Right lobe of liver (tissue), 6 donors: ENCODE measurements around the gene GJC1. TPM values are rescaled to one million over a fixed set of nuclear protein-coding genes. Genes with fewer than 3 reads are reported as not detected.
A peak's percentile ranks its signal among the peaks of the same experiment; 100 is the strongest.

ENCODE experiments used
- ATAC-seq, 4 donors: fragments of 200-7000 bp; cut with Tn5 transposase; one replicate each; pipeline ENCODE4 v1.9.1; 2020; ENCODE audit warnings: mild to moderate bottlenecking in 4 of 4, moderate library complexity in 4 of 4
- DNase-seq, 3 donors: peaks; one replicate each; pipeline ENCODE4 v3.0.0-alpha.2; 2020
- H3K27ac ChIP-seq, 3 donors: fragments of 200-600 bp; one replicate each; pipeline ENCODE4 v1.8.0; 2022
- H3K27me3 ChIP-seq, 2 donors: fragments of 200-600 bp; one replicate each; pipeline ENCODE4 v1.8.0; 2022
- H3K36me3 ChIP-seq, 4 donors: fragments of 200-600 bp; sonication (generic) in 1 of 4; one replicate each; pipeline versions ENCODE4 v1.5.1 to v1.8.0; 2017 to 2022; ENCODE audit warnings: control low read depth in 1 of 4
- H3K4me1 ChIP-seq, 4 donors: fragments of 200-600 bp; sonication (generic) in 1 of 4; one replicate each; pipeline versions ENCODE4 v1.5.1 to v1.8.0; 2017 to 2022; ENCODE audit warnings: control low read depth in 1 of 4
- H3K4me3 ChIP-seq, 3 donors: fragments of 200-600 bp; one replicate each; pipeline ENCODE4 v1.8.0; 2022
- H3K9me3 ChIP-seq, 4 donors: fragments of 200-600 bp; sonication (generic) in 1 of 4; one replicate each; pipeline versions ENCODE4 v1.5.1 to v1.8.0; 2017 to 2022; ENCODE audit warnings: control low read depth in 1 of 4
- CTCF ChIP-seq, 4 donors: fragments of 200-600 bp in 3 of 4; fragments of 450-650 bp in 1 of 4; IDR thresholded peaks; one replicate each; pipeline versions ENCODE4 v1.5.1 to v1.8.0; 2016 to 2022; ENCODE audit warnings: antibody characterized with exemption in 4 of 4, mild to moderate bottlenecking in 2 of 4
- POLR2A ChIP-seq: fragments of 450-650 bp; IDR thresholded peaks from one replicate; pipeline ENCODE4 v1.6.1; 2017; ENCODE audit warnings: antibody characterized with exemption, mild to moderate bottlenecking
- WGBS: methylation state at CpG from one replicate; pipeline ENCODE4 v1.1.6; 2018; ENCODE audit warnings: low coverage, low lambda C conversion rate; ENCODE audit not compliant: insufficient coverage; ENCODE audit errors: missing lambda C conversion rate; 5-methylcytosine and 5-hydroxymethylcytosine counted together
- intact Hi-C, 2 donors: fragments of 100-400 bp; cut with DNase I; formaldehyde crosslinking; loops; one replicate each; pipeline versions ENCODE4 v1.11.2 to v1.14.1; 2022
- total RNA-seq, 6 experiments: library from RNA; depleted of rRNA in 2 of 6; stranded (reverse); fragments of >200 nt in 2 of 6; fragmentation: NEBNext Ultra II Directional in 3 of 6; extraction: Animal tissue kit (Norgen Biotek cat#: 25700) in 3 of 6; gene quantifications; one replicate each; pipeline versions ENCODE4 v1.1.0 to v1.2.4, GENCODE V29; 2016 to 2023
- donor health status: DM: no; HTN: yes; CAD: no.
- donor health status: DM: no; HTN: no; CAD: no.
- donor health status: DM: no; HTN: no; CAD: no.
- donor health status: DM: no; HTN: yes; CAD: no.
- donor health status: DM: no; HTN: yes; CAD: no.

The GJC1 gene
- total RNA-seq, 6 experiments from 2014 or later, result 0.18 to 0.84 (median 0.33) TPM

DNA sequence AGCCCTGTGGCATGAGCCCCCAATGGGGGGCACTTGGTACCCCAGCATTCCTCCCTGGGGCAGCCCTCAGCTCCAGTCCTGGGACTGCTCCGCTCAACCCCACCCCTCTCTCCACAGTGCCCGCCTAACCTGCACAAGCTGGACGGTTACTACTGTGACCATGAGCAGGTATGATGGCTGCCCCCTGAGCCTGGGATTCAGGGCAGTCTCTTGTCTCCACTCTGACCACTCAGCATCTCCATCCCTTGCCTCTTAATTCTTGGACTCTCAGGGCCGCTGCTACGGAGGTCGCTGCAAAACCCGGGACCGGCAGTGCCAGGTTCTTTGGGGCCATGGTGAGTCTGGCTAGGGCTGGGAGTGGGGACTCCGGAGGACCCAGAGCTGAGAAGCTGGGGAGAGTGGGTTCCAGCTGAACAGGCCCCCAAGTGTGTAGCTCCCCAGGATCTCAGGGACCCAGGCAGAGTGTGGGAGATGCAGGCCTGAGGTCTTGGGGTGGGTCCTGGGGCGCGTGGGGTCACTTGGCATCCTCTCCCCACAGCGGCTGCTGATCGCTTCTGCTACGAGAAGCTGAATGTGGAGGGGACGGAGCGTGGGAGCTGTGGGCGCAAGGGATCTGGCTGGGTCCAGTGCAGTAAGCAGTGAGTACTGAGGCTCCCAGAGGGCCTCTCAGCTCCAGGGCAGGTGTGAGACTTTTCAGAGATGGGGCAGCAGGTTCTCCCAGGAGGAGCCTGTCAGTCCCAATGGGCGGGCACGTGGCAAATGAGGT is 53.3 kb downstream of the GJC1 start:
- DNase-seq (no peak), ATAC-seq (no peak)
- TF ChIP-seq CTCF (IDR thresholded peaks at IDR 0.05), result no peak
- TF ChIP-seq POLR2A, result no peak
- Histone ChIP-seq H3K27me3 (no peaks in the 10 kb centered on the region), H3K9me3 (no peaks in the 10 kb centered on the region), H3K4me3 (no peak overlapping the region), H3K36me3 (no peaks in the 10 kb centered on the region), H3K27ac (no peak overlapping the region), H3K4me1 (peaks cover 0 to 13% (median 3%) of the 10 kb centered on the region in 4 donors)
- WGBS, result 84% methylated on average over 11 of the region's 19 CpGs
- intact Hi-C loops, result loop anchor here in 1 of 2 donors (5.0 to 10.0 kb wide), 2 partner anchors 90 to 338 kb away; no protein-coding TSS in a partner anchor

- no peak for DNase-seq
- H3K9me3 ChIP-seq, result no peaks in the 10 kb centered on the region
Measured at GRCh38 chr17:44775838-44776621, 54.1 kb downstream of the GJC1 start.

DNA sequence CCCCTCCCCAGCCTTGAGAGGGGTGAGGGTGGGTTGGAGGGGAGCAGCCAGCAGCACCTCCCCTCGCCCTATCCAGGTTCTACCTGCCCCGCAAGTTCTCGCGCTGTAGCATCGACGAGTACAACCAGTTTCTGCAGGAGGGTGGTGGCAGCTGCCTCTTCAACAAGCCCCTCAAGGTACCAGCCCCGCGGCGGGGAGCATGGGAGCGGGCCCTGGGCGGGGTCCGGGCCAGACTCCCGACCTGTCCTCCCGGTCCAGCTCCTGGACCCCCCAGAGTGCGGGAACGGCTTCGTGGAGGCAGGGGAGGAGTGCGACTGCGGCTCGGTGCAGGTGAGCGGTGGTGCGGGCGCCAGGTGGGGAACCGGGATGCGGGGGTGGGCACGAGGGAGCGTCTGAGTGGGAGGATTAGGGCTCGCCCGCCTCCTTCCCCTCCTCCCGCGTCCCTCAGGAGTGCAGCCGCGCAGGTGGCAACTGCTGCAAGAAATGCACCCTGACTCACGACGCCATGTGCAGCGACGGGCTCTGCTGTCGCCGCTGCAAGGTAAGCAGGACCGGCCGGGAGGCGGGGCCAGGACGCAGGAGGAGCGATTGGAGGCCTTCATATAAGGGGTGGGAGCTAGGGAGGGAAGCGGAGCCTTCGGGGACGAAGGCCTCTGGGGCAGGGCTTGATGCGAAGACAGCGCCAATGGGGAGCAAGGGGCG is 54.8 kb downstream of the GJC1 start:
- no peaks in the 10 kb centered on the region for H3K9me3 ChIP-seq
- no peaks in the 10 kb centered on the region for H3K27me3 ChIP-seq
- H3K27ac ChIP-seq, result no peak overlapping the region
- 0% methylated on average over 16 of the region's 50 CpGs for WGBS
- H3K4me1 ChIP-seq, result peaks cover 0 to 13% (median 3%) of the 10 kb centered on the region in 4 donors
- peak; percentile 97 to 98 (median 98) for DNase-seq
- TF ChIP-seq POLR2A (no peak), CTCF (IDR thresholded peaks at IDR 0.05) (no peak)
- intact Hi-C loops, result loop anchor here (2.0 to 10.0 kb wide), 3 partner anchors 90 to 340 kb away; no protein-coding TSS in a partner anchor
- H3K4me3 ChIP-seq, result peak overlapping the region; percentile 45 to 59 (median 57)
- ATAC-seq, result peak; percentile 93 to 96 (median 95)
- H3K36me3 ChIP-seq, result no peaks in the 10 kb centered on the region

More at GRCh38 chr17:44775838-44776621, 54.1 kb downstream of the GJC1 start:
- TF ChIP-seq CTCF (IDR thresholded peaks at IDR 0.05) (no peak), POLR2A (no peak)
- 4% methylated on average over 20 of the region's 43 CpGs for WGBS
- H3K36me3 ChIP-seq, result no peaks in the 10 kb centered on the region
- no peak overlapping the region for H3K27ac ChIP-seq
- no peaks in the 10 kb centered on the region for H3K27me3 ChIP-seq
- H3K4me1 ChIP-seq, result peaks cover 0 to 13% (median 3%) of the 10 kb centered on the region in 4 donors
- peak; percentile 11 to 44 (median 19) for ATAC-seq
- intact Hi-C loops, result loop anchor here (2.0 to 10.0 kb wide), 3 partner anchors 89 to 339 kb away; no protein-coding TSS in a partner anchor
- H3K4me3 ChIP-seq, result peak overlapping the region; percentile 36 to 59 (median 57)
